DND-41 (cell line): ENCODE measurements around the gene PCNX2.
"Not testable (repeated sequence)": the region's sequence is repeated elsewhere in the genome, so short reads cannot be mapped to it uniquely, and the experiment has no call there.

Experiments
- ATAC-seq: fragments of 200-7000 bp; cut with Tn5 transposase; 3 replicates; pipeline ENCODE4 v1.9.1; 2021; ENCODE audit warnings: low read depth; ENCODE audit not compliant: insufficient read depth
- DNase-seq: peaks from one replicate; pipeline ENCODE4 v3.0.0-alpha.2; 2020
- H2AFZ ChIP-seq: 2 replicates; pipeline ENCODE4 v1.6.0; 2012; ENCODE audit warnings: low read depth, low read length
- H3K27ac ChIP-seq: 2 replicates; pipeline ENCODE4 v1.5.1; 2012; ENCODE audit warnings: low read length, inconsistent platforms
- H3K27me3 ChIP-seq: fragments of 200-600 bp; sonication (generic); 2 replicates; pipeline ENCODE4 v1.6.0; 2012; ENCODE audit warnings: low read length, mild to moderate bottlenecking, inconsistent platforms; ENCODE audit not compliant: insufficient read depth, poor library complexity
- H3K36me3 ChIP-seq: 2 replicates; pipeline ENCODE4 v1.5.1; 2012; ENCODE audit warnings: low read length, inconsistent platforms; ENCODE audit not compliant: insufficient read depth
- H3K4me1 ChIP-seq: 2 replicates; pipeline ENCODE4 v1.5.1; 2012; ENCODE audit warnings: mild to moderate bottlenecking, low read length; ENCODE audit not compliant: insufficient read depth
- H3K4me2 ChIP-seq: 2 replicates; pipeline ENCODE4 v1.6.0; 2012; ENCODE audit warnings: mild to moderate bottlenecking, moderate library complexity, low read length, inconsistent platforms; ENCODE audit not compliant: insufficient read depth
- H3K4me3 ChIP-seq, 2 experiments: fragments of 200-600 bp in 1 of 2; shearing (Covaris generic) in 1 of 2; 2 replicates each; pipeline ENCODE4 v1.5.1; 2012 to 2016; ENCODE audit warnings: inconsistent platforms in 2 of 2, low read length in 2 of 2, mild to moderate bottlenecking in 2 of 2, low read depth in 1 of 2, moderate library complexity in 1 of 2
- H3K79me2 ChIP-seq: 2 replicates; pipeline ENCODE4 v1.6.0; 2012; ENCODE audit warnings: low read length, inconsistent platforms; ENCODE audit not compliant: insufficient read depth
- H3K9ac ChIP-seq: 2 replicates; pipeline ENCODE4 v1.6.0; 2012; ENCODE audit warnings: low read depth, mild to moderate bottlenecking, inconsistent platforms, low read length, moderate library complexity
- H3K9me3 ChIP-seq: 2 replicates; pipeline ENCODE4 v1.5.1; 2012; ENCODE audit warnings: low read length, moderate library complexity, mild to moderate bottlenecking, inconsistent platforms; ENCODE audit not compliant: insufficient read depth, severe bottlenecking
- H4K20me1 ChIP-seq: 2 replicates; pipeline ENCODE4 v1.6.0; 2012; ENCODE audit warnings: low read length; ENCODE audit not compliant: insufficient read depth
- EZH2 ChIP-seq: IDR thresholded peaks from 3 replicates; pipeline ENCODE4 v1.6.1; 2012; ENCODE audit warnings: borderline replicate concordance, low read depth, mild to moderate bottlenecking, moderate library complexity, low read length, inconsistent platforms; ENCODE audit not compliant: severe bottlenecking
- TF ChIP-seq, protein P1 (sequence below): IDR thresholded peaks from 2 replicates; pipeline ENCODE4 v1.5.1; 2012; ENCODE audit warnings: borderline replicate concordance, low read length, moderate library complexity, mild to moderate bottlenecking; ENCODE audit not compliant: poor library complexity, severe bottlenecking; ENCODE audit errors: extremely low read depth

Gene PCNX2

GRCh38 chr1:233111731-233112130 lies 183.8 kb downstream of the PCNX2 start:
- H3K27ac ChIP-seq, result no peak overlapping the region

GRCh38 chr1:233109096-233109495 lies 186.4 kb downstream of the PCNX2 start:
- Histone ChIP-seq H3K36me3 (peaks cover 2% of the 10 kb centered on the region), H3K9ac (no peak overlapping the region), H3K4me1 (peaks cover 25% of the 10 kb centered on the region), H3K27ac (no peak overlapping the region), H4K20me1 (no peaks in the 10 kb centered on the region), H3K9me3 (no peaks in the 10 kb centered on the region), H3K4me3 (no peak overlapping the region), H3K4me2 (no peak overlapping the region), H2AFZ (no peak overlapping the region), H3K79me2 (no peaks in the 10 kb centered on the region), H3K27me3 (no peaks in the 10 kb centered on the region)
- ATAC-seq (no peak), DNase-seq (no peak)
- TF ChIP-seq, protein P1, sequence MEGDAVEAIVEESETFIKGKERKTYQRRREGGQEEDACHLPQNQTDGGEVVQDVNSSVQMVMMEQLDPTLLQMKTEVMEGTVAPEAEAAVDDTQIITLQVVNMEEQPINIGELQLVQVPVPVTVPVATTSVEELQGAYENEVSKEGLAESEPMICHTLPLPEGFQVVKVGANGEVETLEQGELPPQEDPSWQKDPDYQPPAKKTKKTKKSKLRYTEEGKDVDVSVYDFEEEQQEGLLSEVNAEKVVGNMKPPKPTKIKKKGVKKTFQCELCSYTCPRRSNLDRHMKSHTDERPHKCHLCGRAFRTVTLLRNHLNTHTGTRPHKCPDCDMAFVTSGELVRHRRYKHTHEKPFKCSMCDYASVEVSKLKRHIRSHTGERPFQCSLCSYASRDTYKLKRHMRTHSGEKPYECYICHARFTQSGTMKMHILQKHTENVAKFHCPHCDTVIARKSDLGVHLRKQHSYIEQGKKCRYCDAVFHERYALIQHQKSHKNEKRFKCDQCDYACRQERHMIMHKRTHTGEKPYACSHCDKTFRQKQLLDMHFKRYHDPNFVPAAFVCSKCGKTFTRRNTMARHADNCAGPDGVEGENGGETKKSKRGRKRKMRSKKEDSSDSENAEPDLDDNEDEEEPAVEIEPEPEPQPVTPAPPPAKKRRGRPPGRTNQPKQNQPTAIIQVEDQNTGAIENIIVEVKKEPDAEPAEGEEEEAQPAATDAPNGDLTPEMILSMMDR, result no peak
- no peak for TF ChIP-seq EZH2

More at GRCh38 chr1:233111731-233112130, 183.8 kb downstream of the PCNX2 start:
- DNase-seq (no peak), ATAC-seq (no peak)
- TF ChIP-seq EZH2, result no peak
- TF ChIP-seq, protein P1, result no peak
- no peaks in the 10 kb centered on the region for H3K9me3 ChIP-seq
- H3K4me1 ChIP-seq, result peaks cover 26% of the 10 kb centered on the region
- H3K79me2 ChIP-seq, result no peaks in the 10 kb centered on the region
- H3K9ac ChIP-seq, result no peak overlapping the region
- no peak overlapping the region for H3K4me3 ChIP-seq
- no peaks in the 10 kb centered on the region for H3K27me3 ChIP-seq
- H4K20me1 ChIP-seq, result no peaks in the 10 kb centered on the region
- no peak overlapping the region for H3K4me2 ChIP-seq
- peaks cover 2% of the 10 kb centered on the region for H3K36me3 ChIP-seq
- H2AFZ ChIP-seq, result no peak overlapping the region

GRCh38 chr1:233107716-233108130 lies 187.8 kb downstream of the PCNX2 start:
- not testable (repeated sequence) for H3K27me3 ChIP-seq, DNase-seq, H3K27ac ChIP-seq, H3K36me3 ChIP-seq, H3K9ac ChIP-seq, H3K4me2 ChIP-seq, H3K9me3 ChIP-seq, ATAC-seq, H3K79me2 ChIP-seq, H3K4me3 ChIP-seq, H2AFZ ChIP-seq, H4K20me1 ChIP-seq
- peaks cover 11% of the 10 kb centered on the region for H3K4me1 ChIP-seq

DNA sequence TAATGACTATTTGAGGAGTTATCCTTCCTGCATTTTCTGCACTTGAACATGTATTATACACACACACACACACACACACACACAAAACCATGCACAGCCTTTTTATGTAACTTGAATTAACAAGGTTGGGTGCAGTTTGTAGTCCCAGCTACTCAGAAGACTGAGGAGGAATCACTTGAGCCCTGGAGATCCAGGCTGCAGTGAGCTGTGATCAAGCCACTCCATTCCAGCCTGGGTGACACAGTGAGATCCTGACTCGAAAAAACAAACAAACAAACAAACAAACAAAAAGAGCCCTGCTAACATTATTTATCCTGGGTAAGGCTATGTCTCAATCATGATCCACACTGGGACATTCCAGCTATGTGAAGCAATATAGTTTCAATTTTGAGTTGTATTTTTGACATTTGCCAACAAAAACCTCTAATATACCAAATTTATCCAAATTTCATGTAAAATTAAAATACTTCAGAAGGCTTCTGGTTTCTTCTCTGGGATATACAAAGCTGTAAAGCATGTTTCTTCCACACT lies 188.3 kb downstream of the PCNX2 start:
- Histone ChIP-seq H3K36me3 (peaks cover 2% of the 10 kb centered on the region), H3K9me3 (no peaks in the 10 kb centered on the region), H3K9ac (no peak overlapping the region), H3K4me1 (peaks cover 6% of the 10 kb centered on the region), H3K27me3 (no peaks in the 10 kb centered on the region), H2AFZ (no peak overlapping the region), H3K79me2 (no peaks in the 10 kb centered on the region), H3K27ac (no peak overlapping the region), H3K4me2 (no peak overlapping the region), H4K20me1 (no peaks in the 10 kb centered on the region), H3K4me3 (no peak overlapping the region)
- ATAC-seq (no peak), DNase-seq (no peak)
- no peak for TF ChIP-seq EZH2
- TF ChIP-seq, protein P1, result no peak
